HG02973 (cell line): Measurements from ENCODE around the gene FAM32A.

Experiments used
- ATAC-seq: cut with Tn5 transposase; IDR thresholded peaks from one replicate; pipeline ENCODE4 v1.9.1; 2021; ENCODE audit warnings: moderate library complexity; ENCODE audit not compliant: unreplicated experiment

FAM32A gene

GRCh38 chr19:16224293-16225045 is 39.3 kb downstream of the FAM32A start:
- ATAC-seq, result no peak

GRCh38 chr19:16225279-16226183 is 40.3 kb downstream of the FAM32A start:
- ATAC-seq, result no peak

DNA sequence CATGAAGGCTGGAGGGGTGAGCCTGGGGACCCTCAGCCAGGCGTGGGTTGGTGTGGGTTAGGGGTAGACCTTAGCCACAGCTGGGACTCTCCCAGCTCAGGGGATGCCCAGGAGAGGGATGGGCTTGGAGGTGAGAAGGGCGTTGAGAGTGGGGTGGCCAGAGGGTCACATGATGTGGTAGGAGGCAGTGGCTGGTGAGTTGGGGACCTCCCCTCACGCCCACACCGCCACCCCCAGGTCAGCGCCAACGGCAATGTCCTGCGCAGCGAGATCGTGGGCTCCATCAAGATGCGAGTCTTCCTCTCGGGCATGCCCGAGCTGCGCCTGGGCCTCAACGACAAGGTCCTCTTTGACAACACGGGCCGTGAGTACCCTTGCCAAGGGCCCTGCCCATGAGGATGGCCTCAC is 41.0 kb downstream of the FAM32A start:
- no peak for ATAC-seq

DNA sequence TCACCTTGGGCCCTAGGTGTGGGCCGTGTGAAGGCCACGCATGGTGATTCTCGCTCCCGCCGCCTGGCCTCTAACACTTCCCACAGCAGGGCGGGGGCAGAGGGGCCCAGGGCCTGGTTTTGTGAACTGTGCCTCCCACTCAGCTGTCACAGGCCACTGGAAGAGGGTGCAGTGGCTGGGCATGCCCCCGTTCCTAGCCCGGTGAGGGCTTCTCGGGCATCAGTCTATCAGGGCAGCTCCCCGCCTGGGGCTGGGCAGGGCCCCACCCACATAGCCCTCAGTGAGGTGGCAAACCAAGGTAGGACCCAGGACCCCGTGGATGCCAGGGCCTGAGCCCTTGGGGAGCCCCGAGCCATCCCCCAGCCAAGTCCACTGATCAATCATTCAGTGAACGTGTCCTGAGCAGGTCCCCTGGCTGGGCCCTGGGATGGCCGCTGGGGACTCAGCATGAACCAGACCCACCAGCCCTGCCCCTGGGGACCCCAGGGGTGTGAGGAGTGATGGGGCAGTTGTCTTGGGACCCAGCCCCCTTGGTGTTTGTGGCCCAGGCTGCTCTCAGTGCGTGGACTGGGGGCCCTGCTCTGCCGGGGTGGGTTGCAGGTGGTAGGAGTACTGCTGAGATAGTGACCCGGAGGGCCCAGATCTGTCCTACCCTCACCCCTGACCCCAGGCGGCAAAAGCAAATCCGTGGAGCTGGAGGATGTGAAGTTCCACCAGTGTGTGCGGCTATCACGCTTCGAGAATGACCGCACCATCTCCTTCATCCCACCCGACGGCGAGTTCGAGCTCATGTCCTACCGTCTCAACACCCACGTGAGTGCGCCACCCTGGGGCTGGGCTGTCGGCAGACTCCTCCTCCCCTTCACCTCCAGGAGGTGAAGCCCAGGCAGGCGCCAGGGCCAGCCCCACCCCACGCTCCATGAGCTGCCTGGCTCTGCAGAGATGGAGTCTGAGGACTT is 41.9 kb downstream of the FAM32A start:
- no peak for ATAC-seq

DNA sequence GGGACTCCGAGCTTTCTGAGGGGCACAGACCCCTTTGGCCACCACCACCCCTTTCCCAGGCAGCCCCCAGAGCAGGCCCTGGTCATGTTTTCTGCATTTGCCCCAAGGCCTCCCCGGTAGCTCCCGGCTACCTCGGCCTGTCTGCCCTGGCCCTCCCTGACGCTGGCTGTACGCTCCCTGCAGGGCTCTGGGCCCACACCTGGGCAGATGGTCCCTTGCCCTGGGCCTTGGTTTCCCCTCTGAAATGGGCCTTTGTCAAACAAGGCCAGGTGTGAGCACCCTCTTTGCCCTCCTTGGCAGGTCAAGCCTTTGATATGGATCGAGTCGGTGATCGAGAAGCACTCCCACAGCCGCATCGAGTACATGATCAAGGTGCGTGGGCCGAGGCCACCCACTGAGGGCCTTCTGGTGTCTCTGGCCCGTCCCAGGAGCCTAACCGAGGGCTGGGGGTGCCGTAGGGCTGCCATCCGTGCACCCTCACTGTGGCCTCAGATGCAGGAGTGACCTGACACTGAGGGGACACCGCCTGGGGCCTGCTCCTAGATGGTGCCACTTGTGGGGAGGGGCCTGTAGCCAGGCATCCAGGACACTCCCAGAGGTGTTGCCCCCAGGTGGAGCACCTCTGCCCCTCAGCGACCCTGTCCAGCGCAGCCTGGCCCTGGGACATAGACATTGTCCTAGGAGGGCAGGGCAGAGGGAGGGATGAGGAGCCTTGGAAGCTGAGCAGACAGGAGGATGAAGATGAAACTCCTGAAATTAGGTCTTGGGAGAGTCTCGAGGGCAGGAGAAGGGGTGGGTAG is 42.8 kb downstream of the FAM32A start:
- no peak for ATAC-seq

DNA sequence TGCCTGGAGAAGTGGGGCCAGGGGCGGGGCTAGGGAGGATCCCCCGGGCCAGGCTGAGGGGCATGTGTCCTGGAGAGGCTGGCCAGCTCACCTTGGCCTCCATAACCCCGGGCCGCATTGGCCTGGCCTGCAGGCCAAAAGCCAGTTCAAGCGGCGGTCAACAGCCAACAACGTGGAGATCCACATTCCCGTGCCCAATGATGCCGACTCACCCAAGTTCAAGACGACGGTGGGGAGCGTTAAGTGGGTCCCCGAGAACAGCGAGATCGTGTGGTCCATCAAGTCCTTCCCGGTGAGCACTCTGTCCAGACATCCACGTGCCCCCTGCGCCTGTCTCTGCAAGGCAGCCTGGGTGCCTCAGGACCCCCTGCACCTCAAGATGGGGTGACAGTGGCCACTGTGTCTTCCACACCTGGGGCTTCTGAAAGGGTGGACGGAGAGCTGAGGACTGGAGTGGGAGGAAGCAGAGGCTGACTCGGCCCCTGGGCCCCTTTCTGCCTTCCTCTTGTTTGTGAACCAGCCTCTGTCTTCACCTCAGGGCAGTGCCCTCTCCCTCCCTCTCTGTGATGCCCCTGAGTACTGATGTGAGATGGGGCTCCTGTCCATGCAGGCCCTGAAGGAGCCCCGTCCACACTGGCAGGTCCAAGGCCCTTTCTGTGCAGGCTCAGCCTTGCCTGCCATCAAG is 43.6 kb downstream of the FAM32A start:
- ATAC-seq, result no peak

- ATAC-seq, result no peak
These were observed 44.1 kb downstream of the FAM32A start for GRCh38 chr19:16229322-16229641.

- ATAC-seq, result no peak
These were observed 46.9 kb downstream of the FAM32A start for GRCh38 chr19:16232127-16232526.

GRCh38 chr19:16232568-16232967 is 47.4 kb downstream of the FAM32A start:
- ATAC-seq, result no peak

DNA sequence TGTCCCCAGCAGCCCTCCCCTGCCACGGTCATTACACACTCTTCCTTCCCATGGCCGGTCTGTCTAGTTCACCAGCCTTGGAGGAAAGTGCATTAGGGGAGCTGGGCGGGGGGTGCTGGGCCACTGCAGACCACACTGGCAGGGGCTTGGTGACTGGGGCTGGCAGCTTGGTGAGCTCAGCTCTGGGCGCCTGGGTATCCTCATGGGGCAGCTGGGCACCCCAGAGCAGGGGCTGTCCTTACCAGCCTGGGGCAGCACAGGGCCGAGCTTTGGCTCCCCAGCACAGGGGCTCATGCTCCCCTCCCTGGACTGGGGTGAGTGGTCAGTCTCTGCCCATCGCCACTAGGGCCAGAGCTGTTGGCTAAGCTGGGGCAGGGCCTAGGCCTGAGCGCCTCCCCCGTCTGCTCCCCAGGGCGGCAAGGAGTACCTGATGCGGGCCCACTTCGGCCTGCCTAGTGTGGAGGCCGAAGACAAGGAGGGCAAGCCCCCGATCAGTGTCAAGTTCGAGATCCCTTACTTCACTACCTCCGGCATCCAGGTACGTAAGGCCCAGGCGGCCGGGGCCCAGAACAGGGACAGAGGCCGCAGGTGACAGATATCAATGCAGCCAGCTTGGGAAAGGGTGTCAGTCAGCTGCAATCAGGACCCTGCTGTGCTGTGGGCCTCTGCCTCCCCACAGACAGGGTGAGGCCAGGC is 48.0 kb downstream of the FAM32A start:
- no peak for ATAC-seq

DNA sequence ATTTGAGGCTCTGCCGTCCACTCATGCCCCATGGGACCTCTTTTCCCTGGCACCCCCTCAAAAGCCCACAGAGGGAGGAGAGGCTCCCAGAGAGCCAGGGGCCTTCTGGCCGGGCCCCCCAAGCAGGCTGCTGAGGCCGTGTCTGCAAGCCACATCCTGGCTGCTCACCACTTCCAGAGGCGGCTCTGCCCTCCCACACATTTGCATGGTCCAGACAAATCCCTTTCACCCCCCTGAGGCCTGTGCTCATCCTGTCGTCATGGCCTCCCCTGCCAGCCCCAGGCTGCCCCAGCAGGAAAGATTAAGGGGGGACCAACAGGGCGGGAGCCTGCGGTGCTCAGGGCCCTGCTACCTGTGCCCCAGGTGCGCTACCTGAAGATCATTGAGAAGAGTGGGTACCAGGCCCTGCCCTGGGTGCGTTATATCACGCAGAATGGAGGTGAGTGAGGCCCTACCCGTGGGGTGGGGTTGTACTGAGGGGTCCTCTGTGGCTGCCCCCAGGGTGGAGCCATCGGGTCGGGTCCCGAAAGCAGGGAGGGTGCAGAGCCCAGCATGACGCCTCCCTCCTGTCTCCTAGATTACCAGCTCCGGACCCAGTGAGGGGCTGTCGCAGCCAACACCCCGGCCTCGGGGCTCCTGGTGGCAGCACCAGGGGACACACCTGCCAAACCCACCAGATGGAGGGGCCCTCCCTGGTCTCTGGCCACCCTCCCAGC is 48.8 kb downstream of the FAM32A start:
- ATAC-seq, result no peak

DNA sequence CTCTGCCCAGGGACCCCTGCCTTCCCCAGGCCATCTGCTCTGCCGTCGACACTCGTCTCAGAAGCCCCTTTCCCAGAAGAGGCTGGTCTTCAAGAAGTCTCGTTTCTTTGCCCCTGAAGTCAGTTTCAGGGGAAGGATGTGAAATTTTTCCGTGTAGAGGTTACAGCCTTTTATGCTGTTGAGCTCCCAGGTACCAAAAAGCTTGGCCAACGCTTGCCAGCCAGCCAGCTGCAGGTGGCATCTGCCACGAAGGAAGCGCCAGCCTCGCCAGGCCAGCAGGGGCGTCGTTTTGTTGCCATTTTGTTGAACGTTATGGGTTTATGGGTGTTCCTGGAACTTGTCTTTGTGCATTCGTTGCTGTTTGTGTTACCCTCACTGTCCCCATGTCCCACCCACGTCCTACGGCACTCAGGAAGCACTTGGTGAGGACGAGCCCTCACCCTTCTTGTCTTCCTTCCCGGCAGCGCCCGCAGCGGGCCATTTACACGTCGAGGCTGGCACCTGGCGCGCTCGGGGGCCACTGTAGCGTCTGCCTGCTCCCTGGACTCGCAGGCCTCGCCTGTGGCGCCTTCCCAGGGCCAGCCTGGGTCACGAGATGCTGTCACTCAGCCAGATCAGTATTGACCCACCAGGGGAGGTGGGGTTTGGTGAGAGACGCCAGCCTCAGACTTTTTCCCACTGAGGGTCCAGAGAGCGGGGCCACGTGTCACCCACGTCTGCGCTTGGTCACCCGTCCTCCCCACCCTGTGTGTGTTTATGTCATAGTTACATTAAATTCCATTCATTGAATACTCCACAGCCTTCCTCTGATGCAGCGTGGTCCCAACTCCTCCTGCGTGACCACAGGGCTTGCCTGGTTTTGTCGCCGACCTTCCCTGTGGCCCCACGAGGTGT is 49.6 kb downstream of the FAM32A start:
- no peak for ATAC-seq

DNA sequence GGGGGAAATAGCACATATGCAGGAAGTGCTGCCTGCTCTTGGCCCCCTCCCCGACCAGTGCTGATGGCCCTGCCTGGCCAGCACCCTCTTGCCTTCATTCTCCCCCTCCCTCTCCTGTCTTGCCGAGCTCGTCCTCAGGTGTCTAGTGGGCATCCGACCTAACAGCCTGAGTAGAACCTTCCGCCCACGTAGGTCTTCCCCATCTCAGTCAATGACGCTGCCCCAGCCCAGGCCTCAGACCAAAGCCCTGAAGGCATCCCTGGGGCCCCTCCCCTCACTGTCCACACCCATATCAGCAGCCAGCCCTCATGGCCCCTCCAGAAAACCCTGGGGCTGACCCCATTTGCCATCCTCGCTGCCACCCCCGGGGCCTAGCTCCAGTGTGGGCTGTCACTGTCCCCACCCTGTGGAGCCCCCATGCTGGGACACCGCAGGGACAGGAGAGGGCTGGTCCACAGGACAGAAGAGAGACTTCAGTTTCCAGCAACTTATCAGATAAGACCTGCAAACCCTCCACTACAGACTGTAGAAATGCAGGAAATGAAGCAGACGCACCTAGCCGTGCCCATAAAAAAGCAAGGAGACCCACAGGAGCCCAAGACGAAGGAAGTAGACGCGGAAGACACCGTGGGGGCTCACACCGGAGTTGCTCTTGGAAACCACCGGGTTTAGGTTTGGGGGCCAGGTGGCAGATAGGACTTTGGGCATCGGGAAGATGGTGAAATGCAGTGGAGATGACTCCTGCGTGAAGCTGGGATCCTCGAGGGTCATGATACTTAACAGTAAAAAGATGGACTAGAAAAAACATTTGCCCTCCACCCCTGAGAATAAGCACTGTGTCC is 50.8 kb downstream of the FAM32A start:
- no peak for ATAC-seq
